HepG2 (cell line): Measurements from ENCODE around the gene POFUT1. TPM values are rescaled to one million over a fixed set of nuclear protein-coding genes. Genes with fewer than 3 reads are reported as not detected.

Source experiments
- ATAC-seq: fragments of 200-7000 bp; cut with Tn5 transposase; 3 replicates; pipeline ENCODE4 v1.9.1; 2020; ENCODE audit warnings: mild to moderate bottlenecking, moderate library complexity
- BruUV-seq: library from RNA; stranded (reverse); fragments of 400-500 nt; replicated peaks from 2 replicates; lab custom pipeline; 2021; lab: Mats Ljungman, UMichigan
- CTCF ChIA-PET: fragments of 300-600 bp; formaldehyde crosslinking; extraction: SDS; loops from one replicate; lab custom pipeline; 2021; ENCODE audit warnings: low total read pairs, inconsistent platforms, low intra/inter-chr PET ratio; lab: Yijun Ruan, JAX
- POLR2A ChIA-PET: fragments of 350-600 bp; sonication (Branson Sonifier 250); formaldehyde crosslinking; loops from one replicate; lab custom pipeline; 2020; ENCODE audit warnings: antibody characterized with exemption, inconsistent platforms; lab: Yijun Ruan, JAX
- DNase-seq: peaks from one replicate; pipeline ENCODE4 v3.0.0-alpha.2; 2015; ENCODE audit warnings: low spot score
- FAIRE-seq: peaks from 3 replicates; lab custom pipeline; 2011; peaks lifted over from hg19 to GRCh38; lab: Jason Lieb, UNC
- H2AFZ ChIP-seq: one replicate; pipeline ENCODE4 v1.6.1; 2011; ENCODE audit warnings: low read length, inconsistent platforms
- H3K27ac ChIP-seq: fragments of 300-600 bp; 3 replicates; pipeline ENCODE4 v1.8.0; 2011; ENCODE audit warnings: mixed run types, mild to moderate bottlenecking, mixed read lengths, low read length, inconsistent platforms; ENCODE audit not compliant: insufficient read depth; ENCODE audit errors: extremely low read length
- H3K27me3 ChIP-seq, 2 experiments: fragments of 200-600 bp in 1 of 2; 2 replicates in 1 of 2; 3 replicates in 1 of 2; pipeline versions ENCODE4 v1.6.0 to v1.8.0; 2011; ENCODE audit warnings: low read length in 2 of 2, mild to moderate bottlenecking in 2 of 2, moderate library complexity in 2 of 2, inconsistent platforms in 1 of 2; ENCODE audit not compliant: insufficient read depth in 2 of 2, control insufficient read depth in 1 of 2
- H3K36me3 ChIP-seq, 2 experiments: fragments of 200-600 bp in 1 of 2; replicated peaks in 1 of 2; 2 replicates in 1 of 2; 3 replicates in 1 of 2; pipeline versions ENCODE4 v1.5.1 to v1.8.0; 2011; ENCODE audit warnings: low read length in 2 of 2, inconsistent platforms in 1 of 2; ENCODE audit not compliant: insufficient read depth in 2 of 2, control insufficient read depth in 1 of 2
- H3K4me1 ChIP-seq: 2 replicates; pipeline ENCODE4 v1.5.1; 2012; ENCODE audit warnings: low read length, inconsistent platforms; ENCODE audit not compliant: insufficient read depth
- H3K4me2 ChIP-seq: 2 replicates; pipeline ENCODE4 v1.6.0; 2011; ENCODE audit warnings: low read depth, low read length, inconsistent platforms
- H3K4me3 ChIP-seq, 3 experiments: fragments of 200-600 bp in 1 of 3; sonication (generic), shearing (Covaris generic) in 1 of 3; replicated peaks in 1 of 3; 2 replicates each; pipeline ENCODE4 v1.5.1; 2011 to 2016; ENCODE audit warnings: low read length in 3 of 3, inconsistent platforms in 2 of 3, low read depth in 2 of 3, mild to moderate bottlenecking in 2 of 3, control low read depth in 1 of 3, mixed read lengths in 1 of 3; ENCODE audit not compliant: insufficient read depth in 1 of 3
- H3K79me2 ChIP-seq: one replicate; pipeline ENCODE4 v1.6.1; 2011; ENCODE audit warnings: low read length, inconsistent platforms; ENCODE audit not compliant: insufficient read depth
- H3K9ac ChIP-seq: 2 replicates; pipeline ENCODE4 v1.6.0; 2011; ENCODE audit warnings: mild to moderate bottlenecking, low read depth, low read length, inconsistent platforms; ENCODE audit not compliant: insufficient read depth
- H3K9me3 ChIP-seq: 2 replicates; pipeline ENCODE4 v1.5.1; 2012; ENCODE audit warnings: mild to moderate bottlenecking, low read length
- H4K20me1 ChIP-seq: 2 replicates; pipeline ENCODE4 v1.6.0; 2011; ENCODE audit warnings: inconsistent platforms, mild to moderate bottlenecking, low read length, moderate library complexity; ENCODE audit not compliant: insufficient read depth
- CREB1 ChIP-seq, 2 experiments: fragments of 450-650 bp in 1 of 2; IDR thresholded peaks; 2 replicates each; pipeline ENCODE4 v1.6.1; 2016 to 2017; ENCODE audit warnings: control low read depth in 1 of 2, mild to moderate bottlenecking in 1 of 2, missing compliant biosample characterization in 1 of 2, missing genetic modification characterization in 1 of 2
- FOXJ3 ChIP-seq: sonication (generic); formaldehyde crosslinking; IDR thresholded peaks from 2 replicates; pipeline ENCODE4 v1.4.0; 2020; ENCODE audit warnings: missing genetic modification reagents, mild to moderate bottlenecking, borderline replicate concordance
- IKZF1 ChIP-seq: fragments of 450-650 bp; IDR thresholded peaks from 2 replicates; pipeline ENCODE4 v1.7.1; 2016
- PRPF4 ChIP-seq: fragments of 200-400 bp; formaldehyde crosslinking; IDR thresholded peaks from 2 replicates; pipeline ENCODE4 v1.6.1; 2016; ENCODE audit warnings: low read length, low read depth; ENCODE audit not compliant: poor library complexity, severe bottlenecking
- SIX1 ChIP-seq: sonication (generic); formaldehyde crosslinking; IDR thresholded peaks from 2 replicates; pipeline ENCODE4 v1.4.0; 2020; ENCODE audit warnings: missing genetic modification reagents, borderline replicate concordance
- SP2 ChIP-seq: sonication (generic); formaldehyde crosslinking; IDR thresholded peaks from 2 replicates; pipeline ENCODE4 v1.5.1; 2020; ENCODE audit warnings: mild to moderate bottlenecking, missing genetic modification reagents
- TRIM22 ChIP-seq: fragments of 450-650 bp; IDR thresholded peaks from 2 replicates; pipeline ENCODE4 v1.6.1; 2017
- ZMYM3 ChIP-seq: sonication (generic); formaldehyde crosslinking; IDR thresholded peaks from 2 replicates; pipeline ENCODE4 v1.5.1; 2020; ENCODE audit warnings: mild to moderate bottlenecking, missing genetic modification reagents
- ZNF33A ChIP-seq: sonication (generic); formaldehyde crosslinking; IDR thresholded peaks from 2 replicates; pipeline ENCODE4 v1.5.1; 2020; ENCODE audit warnings: missing genetic modification reagents, mild to moderate bottlenecking, moderate library complexity, borderline replicate concordance
- ZNF382 ChIP-seq: sonication (generic); formaldehyde crosslinking; IDR thresholded peaks from 2 replicates; pipeline ENCODE4 v1.5.0; 2020; ENCODE audit warnings: missing genetic modification reagents, mild to moderate bottlenecking, borderline replicate concordance
- ZNF557 ChIP-seq: sonication (generic); formaldehyde crosslinking; IDR thresholded peaks from 2 replicates; pipeline ENCODE4 v1.4.0; 2020; ENCODE audit warnings: missing genetic modification reagents
- ZNF609 ChIP-seq: sonication (generic); formaldehyde crosslinking; IDR thresholded peaks from 2 replicates; pipeline ENCODE4 v1.4.0; 2020; ENCODE audit warnings: mild to moderate bottlenecking, missing genetic modification reagents, borderline replicate concordance
- ZNF737 ChIP-seq: sonication (generic); formaldehyde crosslinking; IDR thresholded peaks from 2 replicates; pipeline ENCODE4 v1.5.0; 2020; ENCODE audit warnings: missing genetic modification reagents, mild to moderate bottlenecking, borderline replicate concordance
- WGBS: methylation state at CpG from one replicate; pipeline ENCODE4 v1.1.6; 2017; ENCODE audit warnings: low lambda C conversion rate; 5-methylcytosine and 5-hydroxymethylcytosine counted together
- in situ Hi-C: cut with HindIII; loops from 2 replicates; pipeline ENCODE4 v1.10.0; 2017; ENCODE audit warnings: low pct_unique_long_range_greater_than_20kb; ENCODE audit not compliant: extremely low pct_ligation_motif_present
- intact Hi-C: fragments of 100-400 bp; cut with micrococcal nuclease; formaldehyde crosslinking; loops from one replicate; pipeline ENCODE4 v1.10.0; 2022; ENCODE audit not compliant: unreplicated experiment
- polyA plus RNA-seq, 8 experiments: library from polyadenylated mRNA; depleted of rRNA in 3 of 8; stranded (reverse) in 7 of 8; unstranded in 1 of 8; fragments of >200 nt; fragmentation: Illumina TruSeq in 4 of 8; extraction: Trizol in 4 of 8; gene quantifications; 2 replicates each; pipeline versions ENCODE4 v1.2.1 to v1.2.3, GENCODE V29; 2011 to 2016; ENCODE audit warnings: low read depth in 4 of 8, missing spikeins in 1 of 8, mixed read lengths in 1 of 8; ENCODE audit not compliant: insufficient read depth in 1 of 8
- total RNA-seq, 5 experiments: library from RNA; depleted of rRNA; stranded (reverse); fragments of >200 nt; fragmentation: Illumina TruSeq; extraction: Trizol; gene quantifications; 2 replicates each; pipeline ENCODE4 v1.2.3, GENCODE V29; 2016; ENCODE audit warnings: low read depth in 1 of 5

The POFUT1 gene
- total and polyA plus RNA-seq, 2 of the 13 experiments (the other 11 are each of a cell fraction or from before 2014, with no cell fraction given), result 35.5 to 58.3 TPM

- ChIA-PET CTCF (no interaction called here), POLR2A (interaction anchor here (1.5 kb wide), 1 partner anchor 52 kb away, joined by 3 read pairs; no protein-coding TSS in a partner anchor)
- Histone ChIP-seq H4K20me1 (peaks cover 27% of the 10 kb centered on the region), H2AFZ (no peak overlapping the region), H3K9ac (peak overlapping the region; percentile 98), H3K27ac (peak overlapping the region; percentile 76), H3K79me2 (peaks cover 55% of the 10 kb centered on the region), H3K4me3 (peak overlapping the region; percentile 91 to 99 (median 94)), H3K4me1 (peaks cover 70% of the 10 kb centered on the region), H3K36me3 (peaks cover 15 to 39% of the 10 kb centered on the region in 2 experiments), H3K27me3 (peaks cover 0 to 7% of the 10 kb centered on the region in 2 experiments; a peak in 1 of 5 replicates), H3K4me2 (peak overlapping the region; percentile 84), H3K9me3 (no peaks in the 10 kb centered on the region)
- in situ Hi-C loops, result no loop called here
- FAIRE-seq, result no peak
- BruUV-seq, result no TSS peak
- no peak for ATAC-seq
- intact Hi-C loops, result loop anchor here (5.0 kb wide), 3 partner anchors 49 to 119 kb away; no protein-coding TSS in a partner anchor
- no peak for DNase-seq
- 69% methylated on average over 13 of the region's 13 CpGs for WGBS
- TF ChIP-seq TRIM22 (no peak), ZMYM3 (CRISPR knock-in tag) (no peak), IKZF1 (no peak), CREB1 (IDR thresholded peaks at IDR 0.05) (no peak), CREB1 (CRISPR knock-in tag; IDR thresholded peaks at IDR 0.05) (no peak), ZNF382 (CRISPR knock-in tag) (no peak), ZNF557 (no peak), ZNF609 (CRISPR knock-in tag) (no peak), FOXJ3 (CRISPR knock-in tag) (no peak), SIX1 (CRISPR knock-in tag) (no peak), SP2 (CRISPR knock-in tag) (no peak; the same call in none of the 2 replicates), ZNF33A (no peak), ZNF737 (CRISPR knock-in tag) (peak; percentile 50; the same call in 1 of the 2 replicates), PRPF4 (no peak)
These were observed 947 bp downstream of the POFUT1 start for GRCh38 chr20:32208499-32209154.
